Common myeloid progenitor, CD34-positive (primary cell): ENCODE measurements around the gene TBC1D1.

Source experiments
- CTCF ChIA-PET: fragments of 350-600 bp; sonication (Branson Sonifier 250); formaldehyde crosslinking; loops from one replicate; lab custom pipeline; 2021; ENCODE audit warnings: antibody characterized with exemption; lab: Charles Lee
- POLR2A ChIA-PET: fragments of 350-600 bp; sonication (Branson Sonifier 250); formaldehyde crosslinking; loops from one replicate; lab custom pipeline; 2021; ENCODE audit warnings: antibody characterized with exemption; lab: Charles Lee
- DNase-seq, 3 donors: peaks; one replicate each; pipeline versions ENCODE4 v3.0.0 to v3.0.0-alpha.2; 2013
- H3K27ac ChIP-seq, 2 experiments: 1 replicate in 1 of 2; 2 replicates in 1 of 2; pipeline ENCODE4 v1.7.0; 2013; ENCODE audit warnings: inconsistent platforms in 2 of 2, low read length in 2 of 2, mild to moderate bottlenecking in 2 of 2, low read depth in 1 of 2, moderate library complexity in 1 of 2; ENCODE audit not compliant: severe bottlenecking in 2 of 2, insufficient read depth in 1 of 2, poor library complexity in 1 of 2
- H3K27me3 ChIP-seq, 5 experiments: replicated peaks in 2 of 5; 1 replicate in 3 of 5; 2 replicates in 2 of 5; pipeline versions ENCODE4 v1.6.1 to v1.7.0; 2013; ENCODE audit warnings: low read length in 4 of 5, mild to moderate bottlenecking in 2 of 5, moderate library complexity in 2 of 5, inconsistent platforms in 1 of 5; ENCODE audit not compliant: insufficient read depth in 5 of 5, control insufficient read depth in 4 of 5
- H3K36me3 ChIP-seq, 4 experiments: 1 replicate in 2 of 4; 2 replicates in 2 of 4; pipeline versions ENCODE4 v1.6.1 to v1.7.0; 2013; ENCODE audit warnings: low read length in 3 of 4, control low read depth in 1 of 4, mild to moderate bottlenecking in 1 of 4; ENCODE audit not compliant: control insufficient read depth in 4 of 4, insufficient read depth in 4 of 4
- H3K4me1 ChIP-seq, 4 experiments: 1 replicate in 3 of 4; 2 replicates in 1 of 4; pipeline versions ENCODE4 v1.6.1 to v1.7.1; 2013; ENCODE audit warnings: low read length in 3 of 4, mild to moderate bottlenecking in 3 of 4, control low read depth in 1 of 4, inconsistent platforms in 1 of 4, moderate library complexity in 1 of 4; ENCODE audit not compliant: control insufficient read depth in 4 of 4, insufficient read depth in 4 of 4; ENCODE audit errors: control extremely low read depth in 1 of 4
- H3K4me3 ChIP-seq, 7 experiments: 1 replicate in 4 of 7; 2 replicates in 3 of 7; pipeline versions ENCODE4 v1.5.1 to v1.7.0; 2013; ENCODE audit warnings: mild to moderate bottlenecking in 7 of 7, low read length in 6 of 7, moderate library complexity in 6 of 7, inconsistent platforms in 2 of 7, low read depth in 2 of 7, control low read depth in 1 of 7; ENCODE audit not compliant: insufficient read depth in 4 of 7, control insufficient read depth in 1 of 7; ENCODE audit errors: extremely low read depth in 1 of 7
- H3K9me3 ChIP-seq, 5 experiments: 1 replicate in 4 of 5; 2 replicates in 1 of 5; pipeline versions ENCODE4 v1.6.1 to v1.7.1; 2013; ENCODE audit warnings: low read length in 4 of 5, mild to moderate bottlenecking in 2 of 5, inconsistent platforms in 1 of 5, low read depth in 1 of 5, moderate library complexity in 1 of 5; ENCODE audit not compliant: control insufficient read depth in 4 of 5, insufficient read depth in 2 of 5; ENCODE audit errors: control extremely low read depth in 1 of 5
- WGBS: methylation state at CpG from one replicate; pipeline ENCODE4 v1.1.5; 2013; ENCODE audit not compliant: insufficient coverage; 5-methylcytosine and 5-hydroxymethylcytosine counted together

The TBC1D1 gene

DNA sequence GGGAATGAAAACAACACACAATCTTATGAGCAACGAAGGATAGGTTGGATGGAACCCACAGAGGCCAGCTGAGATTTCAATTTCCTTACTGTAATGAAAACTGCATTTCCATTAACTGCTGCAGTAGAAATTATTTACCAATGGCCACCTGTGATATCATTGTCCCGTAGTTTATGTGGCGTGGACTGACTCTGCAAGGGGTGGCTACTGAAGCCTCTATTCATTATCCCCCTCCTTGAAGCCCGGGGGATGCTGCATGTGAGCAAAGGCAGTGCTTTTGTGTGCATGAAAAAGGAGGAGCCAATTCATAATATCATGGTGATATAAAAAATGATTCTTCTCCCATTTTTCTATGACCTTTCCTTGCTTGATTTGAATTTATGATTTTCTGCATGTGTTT is 277.1 kb downstream of the TBC1D1 start:
- Histone ChIP-seq H3K27me3 (no peaks in the 10 kb centered on the region), H3K27ac (no peak overlapping the region), H3K4me1 (peaks cover 7 to 21% (median 18%) of the 10 kb centered on the region in 4 experiments), H3K9me3 (peaks cover 0 to 11% (median 3%) of the 10 kb centered on the region in 5 experiments), H3K4me3 (no peak overlapping the region), H3K36me3 (no peaks in the 10 kb centered on the region)
- no peak for DNase-seq
- ChIA-PET POLR2A (no interaction called here), CTCF (no interaction called here)
- WGBS = 78% methylated on average over 1 of the region's 4 CpGs

GRCh38 chr4:38169524-38169923 is 278.6 kb downstream of the TBC1D1 start:
- H3K9me3 ChIP-seq = peaks cover 0 to 5% (median 0%) of the 10 kb centered on the region in 5 experiments
- no peak for DNase-seq
- H3K27me3 ChIP-seq = no peaks in the 10 kb centered on the region
- 96% methylated on average over 3 of the region's 5 CpGs for WGBS
- no peak overlapping the region for H3K4me3 ChIP-seq
- peaks cover 11 to 28% (median 26%) of the 10 kb centered on the region in 4 experiments for H3K4me1 ChIP-seq
- ChIA-PET CTCF (interaction anchor here (0.8 to 1.4 kb wide), 2 partner anchors 15 to 107 kb away, joined by 3 read pairs; no protein-coding TSS in a partner anchor), POLR2A (interaction anchor here (0.6 kb wide), 1 partner anchor 134 kb away, joined by 3 read pairs; no protein-coding TSS in a partner anchor)
- no peak overlapping the region for H3K27ac ChIP-seq
- no peaks in the 10 kb centered on the region for H3K36me3 ChIP-seq

- POLR2A ChIA-PET = no interaction called here
- Histone ChIP-seq H3K4me1 (peaks cover 21 to 38% (median 36%) of the 10 kb centered on the region in 4 experiments), H3K9me3 (peaks cover 0 to 4% (median 0%) of the 10 kb centered on the region in 5 experiments), H3K4me3 (no peak overlapping the region), H3K27ac (no peak overlapping the region), H3K27me3 (no peaks in the 10 kb centered on the region), H3K36me3 (no peaks in the 10 kb centered on the region)
- WGBS = 100% methylated on average over 5 of the region's 7 CpGs
- CTCF ChIA-PET = interaction anchor here (0.8 to 1.4 kb wide), 3 partner anchors 9 to 108 kb away, joined by 3 read pairs; no protein-coding TSS in a partner anchor
- no peak for DNase-seq
These were observed 279.7 kb downstream of the TBC1D1 start for GRCh38 chr4:38170338-38171169.

- CTCF ChIA-PET = interaction anchor here (0.8 to 4.6 kb wide), 3 partner anchors 9 to 103 kb away, joined by 3 to 25 read pairs (median 4); no protein-coding TSS in a partner anchor
- POLR2A ChIA-PET = no interaction called here
- peaks cover 0 to 4% (median 0%) of the 10 kb centered on the region in 5 experiments for H3K9me3 ChIP-seq
These were observed 281.2 kb downstream of the TBC1D1 start for GRCh38 chr4:38172078-38172477.

GRCh38 chr4:38173935-38174518 is 283.1 kb downstream of the TBC1D1 start:
- no peak for DNase-seq

More at GRCh38 chr4:38172078-38172477, 281.2 kb downstream of the TBC1D1 start:
- 90% methylated on average over 5 of the region's 6 CpGs for WGBS
- H3K4me3 ChIP-seq = no peak overlapping the region
- no peak for DNase-seq
- H3K27ac ChIP-seq = no peak overlapping the region
- H3K4me1 ChIP-seq = peaks cover 21 to 38% (median 36%) of the 10 kb centered on the region in 4 experiments
- no peaks in the 10 kb centered on the region for H3K27me3 ChIP-seq
- no peaks in the 10 kb centered on the region for H3K36me3 ChIP-seq

DNA sequence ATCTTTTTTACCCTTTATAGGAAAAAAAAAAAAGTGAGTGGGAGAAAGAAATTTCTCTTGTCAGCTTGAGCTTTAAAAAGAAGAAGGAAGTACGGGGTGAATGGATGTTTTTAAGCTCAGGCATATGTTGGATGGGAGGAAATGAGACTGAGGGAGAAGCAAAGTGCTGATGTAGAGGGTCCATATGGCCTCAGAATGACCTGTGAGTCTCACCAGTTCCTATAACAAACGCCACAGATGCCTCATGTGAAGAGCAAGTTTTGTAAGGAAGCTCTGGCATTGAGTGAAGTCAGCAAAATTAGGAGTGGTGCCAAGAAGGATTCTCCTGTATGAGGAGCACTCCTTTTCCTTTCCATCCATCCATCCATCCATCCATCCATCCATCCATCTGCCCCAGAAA is 283.9 kb downstream of the TBC1D1 start:
- Histone ChIP-seq H3K36me3 (no peaks in the 10 kb centered on the region), H3K4me1 (peaks cover 35 to 57% (median 50%) of the 10 kb centered on the region in 4 experiments), H3K27ac (peak overlapping the region in 1 of 2 experiments; percentile 16), H3K4me3 (peak overlapping the region in 3 of 7 experiments; percentile 14 to 52 (median 31)), H3K27me3 (no peaks in the 10 kb centered on the region), H3K9me3 (peaks cover 0 to 4% (median 0%) of the 10 kb centered on the region in 5 experiments)
- POLR2A ChIA-PET = interaction anchor here (0.6 kb wide), 1 partner anchor 78 kb away, joined by 7 read pairs; no protein-coding TSS in a partner anchor
- peak; percentile 30 to 83 (median 74) for DNase-seq
- WGBS = 0% methylated on average over 1 of the region's 2 CpGs
- CTCF ChIA-PET = interaction anchor here (0.6 to 4.6 kb wide), 13 partner anchors 11 to 584 kb away, joined by 3 to 27 read pairs (median 5); no protein-coding TSS in a partner anchor

More at GRCh38 chr4:38173935-38174518, 283.1 kb downstream of the TBC1D1 start:
- H3K36me3 ChIP-seq = no peaks in the 10 kb centered on the region
- 83% methylated on average over 1 of the region's 4 CpGs for WGBS
- H3K4me1 ChIP-seq = peaks cover 33 to 52% (median 48%) of the 10 kb centered on the region in 4 experiments
- ChIA-PET POLR2A (no interaction called here), CTCF (interaction anchor here (0.9 to 4.6 kb wide), 11 partner anchors 10 to 682 kb away, joined by 3 to 27 read pairs (median 4); partner anchors contain the start of gene TLR6)
- H3K4me3 ChIP-seq = peak overlapping the region in 1 of 7 experiments; percentile 52
- H3K27ac ChIP-seq = peak overlapping the region in 1 of 2 experiments; percentile 16
- peaks cover 0 to 4% (median 0%) of the 10 kb centered on the region in 5 experiments for H3K9me3 ChIP-seq
- H3K27me3 ChIP-seq = no peaks in the 10 kb centered on the region
